GM21619 (cell line): ENCODE measurements around the gene APEH.
"Not testable (repeated sequence)": the region's sequence is repeated elsewhere in the genome, so short reads cannot be mapped to it uniquely, and the experiment has no call there.

Source experiments
- ATAC-seq: cut with Tn5 transposase; IDR thresholded peaks from one replicate; pipeline ENCODE4 v1.9.1; 2021; ENCODE audit not compliant: unreplicated experiment

APEH gene

GRCh38 chr3:49667701-49668413, 6.3 kb upstream of the APEH start:
- no peak for ATAC-seq

DNA sequence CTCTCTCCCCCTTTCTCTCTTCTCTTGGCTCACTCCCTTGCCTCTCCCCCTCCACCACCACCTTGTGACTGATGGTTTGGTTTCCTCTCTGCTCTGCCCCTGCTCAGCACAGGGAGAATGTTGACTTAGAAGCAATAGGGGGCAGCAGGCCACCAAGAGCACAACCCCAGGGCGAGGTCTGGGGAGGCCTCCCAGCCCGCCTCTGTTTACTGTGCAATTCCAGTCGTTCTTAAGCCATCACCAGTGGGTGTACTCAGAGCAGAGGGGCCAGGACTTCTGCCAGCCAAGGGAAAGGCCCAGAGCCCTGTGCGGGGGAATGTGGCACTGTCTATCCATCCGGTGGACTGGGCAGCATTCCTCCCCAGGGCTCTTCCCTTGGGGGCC, 5.7 kb upstream of the APEH start:
- ATAC-seq, result no peak

DNA sequence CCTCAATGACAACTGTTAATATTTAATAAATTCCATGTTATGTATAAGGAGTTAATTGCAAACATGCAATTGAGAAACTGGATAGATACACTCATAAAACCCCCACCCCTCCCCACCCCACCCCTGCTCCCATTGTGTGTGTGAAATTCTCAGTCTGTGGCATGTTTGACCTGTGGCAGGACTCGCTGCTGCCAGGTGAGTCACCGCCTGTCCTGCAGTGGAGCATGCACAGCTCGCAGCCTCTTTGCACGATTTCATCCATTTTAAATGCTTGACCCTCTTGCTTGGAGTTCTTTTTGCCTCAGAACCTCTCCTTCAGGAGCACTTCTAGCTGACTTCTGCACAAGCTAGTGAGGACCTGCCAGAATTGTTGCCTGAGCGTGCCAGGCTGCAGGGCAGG, 5.3 kb upstream of the APEH start:
- no peak for ATAC-seq

- no peak for ATAC-seq
Measured at GRCh38 chr3:49669352-49669751, 4.8 kb upstream of the APEH start.

DNA sequence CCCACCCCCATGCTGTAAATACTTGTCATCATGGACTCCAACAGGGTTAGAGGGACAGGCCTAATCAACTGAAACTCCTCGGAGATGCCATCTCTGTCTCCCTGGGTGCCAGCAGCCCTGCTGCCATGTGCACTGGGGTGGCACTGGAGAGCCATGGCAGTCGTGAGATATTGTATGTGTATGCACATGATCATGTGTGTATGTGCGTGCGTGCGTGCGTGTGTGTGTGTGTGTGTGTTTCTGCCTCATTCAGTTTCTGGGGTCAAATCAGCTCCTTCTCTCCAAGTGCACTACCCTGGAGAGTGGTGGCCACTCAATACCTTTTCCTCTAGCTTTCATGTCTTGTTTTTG, 3.2 kb upstream of the APEH start:
- ATAC-seq, result no peak

DNA sequence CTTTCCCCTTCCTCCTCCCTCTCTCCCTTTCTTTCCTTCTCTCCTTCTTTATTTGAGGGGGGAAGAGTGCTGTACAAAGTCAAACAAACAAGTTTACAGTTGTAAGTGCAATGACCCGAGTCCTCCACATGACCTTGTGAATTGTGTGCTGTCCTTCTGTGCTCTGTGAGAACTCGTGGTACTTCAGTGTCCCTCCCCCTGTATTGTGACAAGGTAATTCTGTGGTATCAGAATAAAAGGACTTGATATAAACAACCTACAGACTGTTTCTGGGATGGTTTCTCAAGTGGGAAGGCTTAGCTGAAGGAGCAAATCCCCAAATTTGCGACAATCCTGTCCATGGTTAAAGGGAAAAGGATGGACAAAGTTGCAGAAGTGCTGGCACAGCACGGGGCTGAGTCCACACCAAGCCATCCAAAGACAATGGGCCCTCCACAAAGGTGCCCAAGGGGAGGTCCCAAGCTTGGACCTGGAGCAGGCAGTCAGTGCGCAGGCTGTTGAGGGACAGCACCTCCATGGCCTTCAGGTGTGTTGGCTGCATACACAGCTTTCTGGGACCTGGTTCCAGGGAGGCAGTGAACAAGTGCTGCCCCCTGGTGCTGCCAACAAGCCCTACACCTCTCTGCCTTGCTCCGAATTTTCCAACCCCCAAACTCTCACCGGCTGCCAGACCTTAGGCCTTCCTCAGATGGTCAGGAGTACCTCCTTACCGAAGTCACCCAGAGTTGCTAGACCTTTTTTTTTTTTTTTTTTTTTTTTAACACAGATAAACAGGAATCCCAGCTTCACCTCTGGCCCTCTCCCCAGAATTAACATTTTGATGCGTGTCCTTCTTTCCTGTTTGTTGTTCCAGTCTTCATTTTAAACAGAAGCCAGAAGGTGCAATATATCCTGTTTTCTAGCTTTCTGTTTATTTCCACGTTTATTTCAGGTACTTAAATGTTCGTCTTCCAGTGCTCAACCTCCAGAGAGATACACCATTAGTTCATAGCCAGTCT, 2.6 kb upstream of the APEH start:
- no peak for ATAC-seq

GRCh38 chr3:49673121-49673714, 933 bp upstream of the APEH start:
- no peak for ATAC-seq

GRCh38 chr3:49674497-49674983, 389 bp downstream of the APEH start:
- ATAC-seq, result peak; percentile 18

DNA sequence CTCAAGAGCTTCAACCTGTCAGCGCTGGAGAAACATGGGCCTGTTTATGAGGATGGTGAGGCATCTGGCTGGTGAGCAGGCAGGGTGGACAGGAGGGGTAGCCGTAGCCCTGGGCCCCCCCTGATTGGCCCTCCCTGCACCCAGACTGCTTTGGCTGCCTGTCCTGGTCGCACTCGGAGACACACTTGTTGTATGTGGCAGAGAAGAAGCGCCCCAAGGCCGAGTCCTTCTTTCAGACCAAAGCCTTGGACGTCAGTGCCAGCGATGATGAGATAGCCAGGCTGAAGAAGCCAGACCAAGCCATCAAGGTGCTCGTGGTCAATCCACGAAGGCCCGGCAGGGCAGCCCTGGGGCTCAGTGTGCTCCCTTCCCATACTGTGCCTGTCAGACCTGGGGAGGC, 1.8 kb downstream of the APEH start:
- ATAC-seq, result no peak

DNA sequence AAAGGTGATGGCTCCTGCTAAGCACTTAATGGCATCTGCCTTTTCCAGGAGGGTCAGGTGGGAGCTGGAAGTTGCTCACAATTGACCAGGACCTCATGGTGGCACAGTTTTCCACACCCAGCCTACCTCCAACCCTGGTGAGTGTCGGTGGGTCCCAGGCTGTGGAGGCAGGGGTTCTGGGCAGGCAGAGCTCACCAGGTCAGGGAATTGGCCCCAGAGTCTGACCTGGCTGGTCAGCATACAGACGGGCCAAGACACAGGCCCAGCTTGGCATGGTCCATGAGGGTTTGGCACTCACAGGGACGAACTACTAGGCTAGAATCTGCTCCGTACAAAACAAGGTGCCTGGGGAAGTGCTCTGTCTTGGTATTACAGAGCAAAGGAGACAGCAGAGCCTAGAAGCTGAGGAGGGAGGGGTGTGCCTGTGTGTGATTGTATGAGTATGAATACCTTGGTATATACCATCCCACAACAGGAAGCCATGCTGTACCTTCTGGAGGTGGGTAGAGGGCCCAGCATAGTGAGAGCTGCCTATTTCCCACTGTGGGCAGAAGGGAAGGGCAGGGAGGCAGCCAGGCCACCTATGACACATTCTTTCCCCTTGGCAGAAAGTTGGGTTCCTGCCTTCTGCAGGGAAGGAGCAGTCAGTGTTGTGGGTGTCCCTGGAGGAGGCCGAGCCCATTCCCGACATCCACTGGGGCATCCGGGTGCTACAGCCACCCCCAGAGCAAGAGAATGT, 6.5 kb downstream of the APEH start:
- no peak for ATAC-seq

GRCh38 chr3:49681232-49681522, 7.0 kb downstream of the APEH start:
- ATAC-seq, result no peak

DNA sequence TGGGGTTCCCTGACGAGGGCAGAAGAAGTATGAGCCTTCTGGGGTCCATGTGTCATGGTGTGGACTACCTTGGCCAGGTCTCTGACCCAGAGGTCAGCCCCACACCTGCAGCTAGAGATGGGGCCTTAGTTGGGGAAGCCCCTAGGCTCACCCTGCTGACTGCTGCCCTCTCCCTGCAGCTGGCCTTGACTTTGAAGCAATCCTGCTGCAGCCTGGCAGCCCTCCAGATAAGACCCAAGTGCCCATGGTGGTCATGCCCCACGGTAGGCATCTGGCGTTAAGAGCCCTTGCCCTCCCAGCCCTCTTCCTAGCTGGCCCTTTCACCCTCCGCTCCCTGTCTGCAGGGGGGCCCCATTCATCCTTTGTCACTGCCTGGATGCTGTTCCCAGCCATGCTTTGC, 7.4 kb downstream of the APEH start:
- ATAC-seq, result no peak

GRCh38 chr3:49683162-49683561, 9.0 kb downstream of the APEH start:
- no peak for ATAC-seq

DNA sequence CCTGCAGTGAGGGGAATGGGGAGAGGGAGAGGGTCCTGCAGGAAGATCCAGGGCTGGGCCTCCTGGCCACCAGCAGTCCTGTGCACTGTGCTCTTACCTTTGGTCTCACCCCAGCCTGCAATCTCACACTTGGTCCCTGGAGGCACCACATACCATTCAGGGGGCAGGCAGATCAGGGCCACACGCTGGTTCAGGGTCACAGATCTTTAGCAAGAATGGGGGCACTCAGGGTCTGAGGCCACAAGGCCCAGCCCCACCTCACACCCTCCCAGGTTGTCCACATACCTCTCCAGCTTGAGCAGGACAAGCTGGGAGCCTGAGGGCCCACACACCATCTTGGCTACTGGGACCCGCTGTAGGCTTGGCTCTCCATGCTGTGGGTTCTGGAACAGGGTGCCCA, 10.3 kb downstream of the APEH start:
- ATAC-seq, result not testable (repeated sequence)

DNA sequence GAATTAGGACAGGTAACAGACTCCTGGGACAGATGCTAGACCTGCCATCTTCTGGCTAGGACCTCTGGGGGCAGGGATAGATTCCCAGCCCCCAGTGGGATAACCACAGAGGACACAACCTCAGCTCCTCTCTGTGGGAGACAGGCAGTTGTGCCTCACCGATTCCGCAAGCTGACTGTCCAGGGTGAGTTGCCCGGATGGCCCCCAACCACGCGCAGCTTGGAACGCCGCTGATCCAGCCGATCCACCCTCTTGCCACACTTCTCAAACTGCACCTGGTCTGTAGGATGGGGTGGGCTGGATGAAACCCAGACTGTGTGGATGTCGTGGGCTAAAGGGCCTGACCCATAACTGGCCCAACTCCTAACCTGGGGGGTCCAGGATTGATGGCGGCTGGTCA, 11.0 kb downstream of the APEH start:
- ATAC-seq, result not testable (repeated sequence)

GRCh38 chr3:49685846-49686245, 11.7 kb downstream of the APEH start:
- not testable (repeated sequence) for ATAC-seq

GRCh38 chr3:49686346-49686745, 12.2 kb downstream of the APEH start:
- not testable (repeated sequence) for ATAC-seq

DNA sequence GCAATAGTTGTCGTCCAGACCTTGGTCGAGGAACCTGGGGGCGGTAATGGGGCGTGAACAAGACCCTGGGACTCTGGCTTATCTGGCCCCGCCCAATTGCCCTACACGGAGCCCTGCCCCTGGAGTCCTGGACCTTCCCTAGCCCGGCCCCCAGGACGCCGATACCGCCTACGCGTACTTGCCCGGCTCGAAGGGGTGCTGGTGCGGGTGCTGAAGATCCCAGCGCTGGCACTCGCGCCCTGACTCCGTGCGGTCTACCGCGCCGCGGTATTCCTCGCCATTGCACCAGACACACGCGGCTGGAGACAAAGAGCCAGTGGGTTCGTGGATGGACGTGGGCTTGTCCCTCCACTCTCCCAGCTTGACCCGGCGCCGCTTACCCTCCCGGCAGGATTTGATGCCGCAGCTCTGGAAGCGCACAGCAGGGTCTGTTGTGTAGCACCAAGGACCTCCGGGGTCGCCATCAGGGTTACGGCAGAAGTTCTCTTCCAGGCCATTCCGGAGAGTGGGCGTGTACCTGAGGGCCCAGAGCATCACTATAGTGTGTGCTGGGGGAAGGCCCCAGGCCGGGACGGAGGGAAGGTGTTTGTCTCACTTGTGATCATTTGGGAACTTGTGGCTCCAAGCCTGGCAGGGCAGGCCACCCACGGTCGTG, 12.7 kb downstream of the APEH start:
- ATAC-seq, result not testable (repeated sequence)

DNA sequence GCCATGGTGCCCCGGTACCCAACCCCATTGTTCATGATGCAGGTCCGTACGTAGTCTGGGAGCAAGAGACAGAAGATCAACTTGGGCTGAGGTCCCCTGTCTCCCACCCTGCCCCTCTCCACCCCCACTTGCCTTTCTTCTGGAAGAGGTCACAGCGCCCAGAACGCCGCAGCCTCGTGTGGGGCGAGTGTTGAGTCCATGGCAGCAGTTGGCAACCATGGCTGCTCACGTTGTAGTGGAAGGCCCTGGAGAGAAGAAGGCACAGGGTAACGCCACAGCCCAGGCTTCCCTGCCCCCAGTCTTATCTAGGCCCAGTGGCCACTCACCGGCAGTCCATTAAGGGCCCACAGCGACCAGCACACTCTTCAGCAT, 13.3 kb downstream of the APEH start:
- not testable (repeated sequence) for ATAC-seq

GRCh38 chr3:49688338-49689045, 14.3 kb downstream of the APEH start:
- ATAC-seq, result peak; percentile 4
